ENCODE measurements around the gene HOXA3. TPM values are rescaled to one million over a fixed set of nuclear protein-coding genes. Genes with fewer than 3 reads are reported as not detected.
A peak's percentile ranks its signal among the peaks of the same experiment; 100 is the strongest.

The HOXA3 gene
- total RNA-seq, 1 donor from 2014 or later = 209 TPM

DNA sequence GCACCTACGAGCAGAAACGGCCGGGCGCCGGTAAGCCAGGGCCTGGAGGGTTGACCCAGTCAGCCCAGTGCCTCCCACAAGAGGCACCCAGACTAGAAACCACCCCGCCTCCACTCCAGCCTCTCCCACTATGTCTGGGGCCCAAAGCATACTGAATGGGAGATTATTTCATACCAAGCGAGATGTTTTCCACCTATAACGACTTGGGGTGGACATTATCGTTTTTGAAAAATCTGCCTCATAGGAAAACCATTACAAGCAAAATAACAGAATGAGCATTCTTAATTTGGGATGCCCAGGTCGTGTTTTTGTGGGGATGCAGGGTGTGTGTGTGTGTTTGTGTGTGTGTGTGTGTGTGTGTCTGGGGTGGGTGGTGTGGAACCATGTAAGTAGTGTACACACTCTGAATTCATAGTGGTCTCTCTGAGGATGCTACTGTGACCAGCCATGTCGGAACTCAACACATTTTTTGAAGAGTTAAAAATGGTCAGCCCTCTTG is 6.4 kb downstream of the HOXA3 start:
- Mint-ChIP-seq H3K36me3 (peaks cover 27% of the 10 kb centered on the region), H3K27me3 (ENCODE audit: low read depth) (no peaks in the 10 kb centered on the region), H3K4me3 (peak overlapping the region; percentile 87), H3K4me1 (peaks cover 69% of the 10 kb centered on the region), H3K27ac (peak overlapping the region; percentile 99), H3K9me3 (no peaks in the 10 kb centered on the region)
- TF ChIP-seq CTCF (IDR thresholded peaks at IDR 0.05; ENCODE audit: unreplicated experiment) = no peak
- no peak for DNase-seq (ENCODE audit: low spot score in 2 of 2, unreplicated experiment in 2 of 2)

GRCh38 chr7:27145165-27145913 is 7.0 kb downstream of the HOXA3 start:
- TF ChIP-seq CTCF (IDR thresholded peaks at IDR 0.05; ENCODE audit: unreplicated experiment) = no peak
- Mint-ChIP-seq H3K27ac (peak overlapping the region; percentile 99), H3K9me3 (no peaks in the 10 kb centered on the region), H3K4me3 (peak overlapping the region; percentile 87), H3K4me1 (peaks cover 72% of the 10 kb centered on the region), H3K36me3 (peaks cover 32% of the 10 kb centered on the region), H3K27me3 (ENCODE audit: low read depth) (no peaks in the 10 kb centered on the region)
- DNase-seq (ENCODE audit: low spot score in 2 of 2, unreplicated experiment in 2 of 2) = peak in 1 of 2 experiments; percentile 41

DNA sequence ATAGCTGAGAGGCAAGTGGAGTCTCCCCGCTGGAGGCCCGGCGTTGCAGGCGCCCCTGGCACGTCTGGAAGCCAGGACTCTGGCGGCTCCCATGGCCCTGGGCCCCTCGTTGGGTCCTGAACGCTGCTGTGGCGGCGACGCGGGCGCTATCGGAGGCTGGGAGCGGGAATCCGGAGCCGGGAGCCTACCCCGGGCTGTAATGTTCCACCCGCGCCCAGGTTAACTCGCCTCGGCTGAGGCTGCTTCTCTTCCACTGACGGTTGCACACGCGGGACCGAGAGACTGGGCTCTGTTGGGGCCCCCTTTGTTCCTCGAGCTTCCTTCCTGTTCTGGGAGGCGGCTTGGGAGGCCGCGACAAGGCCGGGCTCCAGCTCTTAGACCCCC is 7.6 kb downstream of the HOXA3 start:
- peak overlapping the region; percentile 87 for H3K4me3 Mint-ChIP-seq
- DNase-seq (ENCODE audit: low spot score in 2 of 2, unreplicated experiment in 2 of 2) = peak in 1 of 2 experiments; percentile 56
- H3K36me3 Mint-ChIP-seq = peaks cover 35% of the 10 kb centered on the region
- H3K27ac Mint-ChIP-seq = peak overlapping the region; percentile 99
- TF ChIP-seq CTCF (IDR thresholded peaks at IDR 0.05; ENCODE audit: unreplicated experiment) = no peak
- H3K4me1 Mint-ChIP-seq = peaks cover 69% of the 10 kb centered on the region
- no peaks in the 10 kb centered on the region for H3K9me3 Mint-ChIP-seq
- H3K27me3 Mint-ChIP-seq (ENCODE audit: low read depth) = no peaks in the 10 kb centered on the region

- no peak for DNase-seq (ENCODE audit: low spot score in 2 of 2, unreplicated experiment in 2 of 2)
- Mint-ChIP-seq H3K27ac (peak overlapping the region; percentile 99), H3K36me3 (peaks cover 36% of the 10 kb centered on the region), H3K27me3 (ENCODE audit: low read depth) (no peaks in the 10 kb centered on the region), H3K4me1 (peaks cover 65% of the 10 kb centered on the region), H3K4me3 (peak overlapping the region; percentile 87), H3K9me3 (no peaks in the 10 kb centered on the region)
- TF ChIP-seq CTCF (IDR thresholded peaks at IDR 0.05; ENCODE audit: unreplicated experiment) = peak; percentile 44
Observed at GRCh38 chr7:27143950-27144780, 8.2 kb downstream of the HOXA3 start.

GRCh38 chr7:27143023-27143949 is 9.1 kb downstream of the HOXA3 start, which contains the start of gene HOXA5:
Gene HOXA5, minus strand, starts transcription at chr7:27143681. Its CDS starts 74 bp downstream, at chr7:27143607.
- peak; percentile 83 to 96 for DNase-seq (ENCODE audit: low spot score in 2 of 2, unreplicated experiment in 2 of 2)
- peaks cover 44% of the 10 kb centered on the region for H3K36me3 Mint-ChIP-seq
- H3K4me3 Mint-ChIP-seq = peak within 1 kb of the TSS; percentile 87
- H3K9me3 Mint-ChIP-seq = no peaks in the 10 kb centered on the region
- peak within 1 kb of the TSS; percentile 100 for H3K27ac Mint-ChIP-seq
- H3K4me1 Mint-ChIP-seq = peaks cover 64% of the 10 kb centered on the region
- no peaks in the 10 kb centered on the region for H3K27me3 Mint-ChIP-seq (ENCODE audit: low read depth)
- TF ChIP-seq CTCF (IDR thresholded peaks at IDR 0.05; ENCODE audit: unreplicated experiment) = peak; percentile 96

Data from mesothelial cell of epicardium (in vitro differentiated cells).